Right atrium auricular region (tissue), 2 donors: ENCODE results near the gene PRSS38. TPM values are rescaled to one million over a fixed set of nuclear protein-coding genes. Genes with fewer than 3 reads are reported as not detected.
"Not testable (repeated sequence)": the region's sequence is repeated elsewhere in the genome, so short reads cannot be mapped to it uniquely, and the experiment has no call there.

Source experiments
- DNase-seq: peaks from one replicate; pipeline ENCODE4 v3.0.0-alpha.2; 2019; ENCODE audit warnings: low spot score
- H3K27ac ChIP-seq, 2 donors: fragments of 200-600 bp; sonication (generic); 1 replicate in 1 of 2; 2 replicates in 1 of 2; pipeline ENCODE4 v1.5.1; 2016 to 2019
- H3K27me3 ChIP-seq, 2 donors: fragments of 200-600 bp; sonication (generic); one replicate each; pipeline versions ENCODE4 v1.5.1 to v1.6.0; 2017 to 2019
- H3K36me3 ChIP-seq: fragments of 200-600 bp; sonication (generic); one replicate; pipeline ENCODE4 v1.5.1; 2016
- H3K4me1 ChIP-seq, 2 donors: fragments of 200-600 bp; sonication (generic); one replicate each; pipeline versions ENCODE4 v1.5.1 to v1.6.0; 2017 to 2019
- H3K4me3 ChIP-seq, 2 donors: fragments of 200-600 bp; sonication (generic); 1 replicate in 1 of 2; 2 replicates in 1 of 2; pipeline ENCODE4 v1.5.1; 2017 to 2019; ENCODE audit warnings: mild to moderate bottlenecking in 1 of 2, moderate library complexity in 1 of 2
- H3K9me3 ChIP-seq, 2 donors: fragments of 200-600 bp; sonication (generic); one replicate each; pipeline ENCODE4 v1.5.1; 2019
- total RNA-seq, 2 donors: library from RNA; depleted of rRNA; stranded (reverse); fragments of >200 nt; gene quantifications; one replicate each; pipeline ENCODE4 v1.1.0, GENCODE V29; 2016
- TF ChIP-seq, protein P1 (sequence below), 2 donors: fragments of 200-600 bp; sonication (generic); IDR thresholded peaks; one replicate each; pipeline ENCODE4 v1.5.1; 2019; ENCODE audit warnings: antibody characterized with exemption in 2 of 2

Gene PRSS38
- total RNA-seq, 2 donors from 2014 or later = not detected

DNA sequence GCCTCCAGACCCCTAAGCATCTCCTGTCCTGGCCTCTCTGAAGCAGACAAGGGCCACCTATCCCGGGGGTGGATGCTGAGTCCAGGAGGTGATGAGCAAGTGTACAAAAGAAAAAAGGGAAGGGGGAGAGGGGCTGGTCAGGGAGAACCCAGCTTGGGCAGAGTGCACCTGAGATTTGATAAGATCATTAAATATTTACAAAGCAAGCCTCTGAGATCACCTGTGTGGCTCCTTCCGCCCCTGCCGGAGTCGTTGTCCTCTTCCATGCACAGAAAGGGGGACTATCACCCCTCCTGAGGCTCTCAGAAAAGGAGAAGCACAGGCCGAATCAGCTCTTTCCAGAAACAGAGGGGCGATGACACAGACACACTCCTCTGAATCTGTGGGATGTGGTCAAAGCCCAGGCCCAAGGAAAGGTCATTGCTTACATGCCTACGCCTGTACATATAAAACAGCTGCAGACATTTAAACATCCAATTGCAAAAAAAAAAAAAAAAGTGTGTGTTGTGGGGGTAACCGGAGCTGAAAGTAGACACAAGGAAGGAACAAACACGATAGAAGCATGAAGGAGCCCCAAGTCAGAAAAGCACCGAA, 30.9 kb downstream of the PRSS38 start:
- no peak overlapping the region for H3K27ac ChIP-seq
- no peaks in the 10 kb centered on the region for H3K9me3 ChIP-seq
- no peaks in the 10 kb centered on the region for H3K4me1 ChIP-seq
- no peak overlapping the region for H3K4me3 ChIP-seq
- H3K36me3 ChIP-seq = no peaks in the 10 kb centered on the region
- no peak for DNase-seq
- H3K27me3 ChIP-seq = no peaks in the 10 kb centered on the region
- TF ChIP-seq, protein P1, sequence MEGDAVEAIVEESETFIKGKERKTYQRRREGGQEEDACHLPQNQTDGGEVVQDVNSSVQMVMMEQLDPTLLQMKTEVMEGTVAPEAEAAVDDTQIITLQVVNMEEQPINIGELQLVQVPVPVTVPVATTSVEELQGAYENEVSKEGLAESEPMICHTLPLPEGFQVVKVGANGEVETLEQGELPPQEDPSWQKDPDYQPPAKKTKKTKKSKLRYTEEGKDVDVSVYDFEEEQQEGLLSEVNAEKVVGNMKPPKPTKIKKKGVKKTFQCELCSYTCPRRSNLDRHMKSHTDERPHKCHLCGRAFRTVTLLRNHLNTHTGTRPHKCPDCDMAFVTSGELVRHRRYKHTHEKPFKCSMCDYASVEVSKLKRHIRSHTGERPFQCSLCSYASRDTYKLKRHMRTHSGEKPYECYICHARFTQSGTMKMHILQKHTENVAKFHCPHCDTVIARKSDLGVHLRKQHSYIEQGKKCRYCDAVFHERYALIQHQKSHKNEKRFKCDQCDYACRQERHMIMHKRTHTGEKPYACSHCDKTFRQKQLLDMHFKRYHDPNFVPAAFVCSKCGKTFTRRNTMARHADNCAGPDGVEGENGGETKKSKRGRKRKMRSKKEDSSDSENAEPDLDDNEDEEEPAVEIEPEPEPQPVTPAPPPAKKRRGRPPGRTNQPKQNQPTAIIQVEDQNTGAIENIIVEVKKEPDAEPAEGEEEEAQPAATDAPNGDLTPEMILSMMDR (IDR thresholded peaks at IDR 0.05) = no peak

DNA sequence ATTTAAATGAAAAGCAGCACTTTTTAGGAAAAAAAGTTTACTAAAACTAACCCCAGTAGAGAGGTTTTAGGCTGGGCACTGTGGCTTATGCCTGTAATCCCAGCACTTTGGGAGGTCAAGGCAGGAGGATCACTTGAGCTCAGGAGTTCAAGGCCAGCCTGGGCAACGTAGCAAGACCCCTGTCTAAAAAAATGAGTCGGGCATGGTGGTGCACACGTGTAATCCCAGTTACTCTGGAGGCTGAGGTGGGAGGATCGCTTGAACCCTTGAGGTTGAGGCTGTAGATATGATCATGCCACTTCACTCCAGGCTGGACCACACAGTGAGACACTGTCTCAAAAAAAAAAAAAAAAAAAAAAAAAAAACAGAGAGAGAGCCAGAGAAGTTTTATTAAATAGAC, 31.6 kb downstream of the PRSS38 start:
- not testable (repeated sequence) for H3K4me1 ChIP-seq, H3K4me3 ChIP-seq, DNase-seq, H3K27ac ChIP-seq, H3K36me3 ChIP-seq, H3K9me3 ChIP-seq, H3K27me3 ChIP-seq

DNA sequence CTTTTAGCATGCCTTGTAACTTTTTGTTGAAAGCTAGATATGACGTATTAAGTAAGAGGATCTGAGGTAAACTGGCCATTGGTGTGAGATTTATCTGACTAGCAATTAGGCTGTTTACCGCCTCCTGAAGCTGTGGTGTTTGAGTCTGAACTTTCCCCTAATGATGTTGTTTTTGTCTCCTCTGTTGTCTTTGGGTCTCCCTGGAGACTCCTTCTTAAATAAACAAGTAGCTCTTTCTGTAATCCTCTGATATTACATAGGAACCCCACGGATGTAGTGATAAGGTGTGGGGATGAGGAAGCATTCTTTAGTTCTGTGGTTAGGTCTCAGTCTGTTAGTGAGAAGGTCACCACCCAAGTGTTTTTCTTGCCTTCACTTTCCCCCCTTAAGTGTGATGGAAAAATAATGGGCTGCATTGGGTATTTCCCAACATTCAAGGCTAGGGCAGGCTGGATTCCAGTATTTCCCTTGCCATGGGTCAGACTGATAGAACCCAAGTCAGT, 33.0 kb downstream of the PRSS38 start:
- Histone ChIP-seq H3K27me3 (no peaks in the 10 kb centered on the region), H3K4me1 (no peaks in the 10 kb centered on the region), H3K27ac (no peak overlapping the region), H3K9me3 (no peaks in the 10 kb centered on the region), H3K4me3 (no peak overlapping the region), H3K36me3 (no peaks in the 10 kb centered on the region)
- TF ChIP-seq, protein P1 (IDR thresholded peaks at IDR 0.05) = no peak
- no peak for DNase-seq

DNA sequence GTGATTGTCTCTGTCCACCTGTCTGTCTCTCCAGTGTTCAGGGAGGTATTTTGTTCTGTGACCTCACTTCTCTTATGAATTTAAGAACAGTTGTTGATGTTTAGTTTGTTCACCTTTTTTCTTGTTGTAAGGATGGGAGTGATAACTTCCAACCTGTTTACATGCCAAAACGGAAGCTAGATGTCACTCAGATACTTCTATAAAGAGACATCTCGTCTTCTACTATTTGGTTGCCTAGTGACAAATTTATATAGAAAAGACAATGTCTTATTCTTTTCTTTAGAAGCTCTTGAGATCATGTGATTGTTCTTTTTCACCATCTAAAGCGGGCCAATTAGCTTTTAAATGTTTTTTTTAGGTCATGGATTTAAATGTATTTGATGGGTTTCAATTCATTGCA, 33.8 kb downstream of the PRSS38 start:
- H3K27ac ChIP-seq = no peak overlapping the region
- H3K4me3 ChIP-seq = no peak overlapping the region
- no peaks in the 10 kb centered on the region for H3K9me3 ChIP-seq
- DNase-seq = no peak
- TF ChIP-seq, protein P1 (IDR thresholded peaks at IDR 0.05) = no peak
- no peaks in the 10 kb centered on the region for H3K36me3 ChIP-seq
- no peaks in the 10 kb centered on the region for H3K4me1 ChIP-seq
- no peaks in the 10 kb centered on the region for H3K27me3 ChIP-seq

DNA sequence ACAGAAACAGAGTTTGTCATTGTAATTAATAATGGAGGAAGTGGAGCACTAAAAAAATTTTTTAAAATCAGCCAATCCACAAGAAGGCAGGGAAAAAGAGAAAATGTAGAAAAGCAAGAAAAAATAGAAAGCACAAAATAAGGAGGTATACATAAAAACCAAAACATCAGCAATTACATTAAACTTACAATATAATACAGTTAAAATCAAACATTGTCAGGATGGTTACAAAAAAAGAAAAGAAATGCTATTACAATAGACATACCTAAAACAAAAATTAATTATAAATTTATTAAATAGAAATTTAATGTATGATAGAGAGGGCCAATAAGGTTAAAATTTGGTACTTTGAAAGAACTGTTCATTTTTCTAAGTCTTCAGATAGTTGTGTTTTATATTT, 38.7 kb downstream of the PRSS38 start:
- TF ChIP-seq, protein P1 (IDR thresholded peaks at IDR 0.05) = no peak
- H3K27me3 ChIP-seq = no peaks in the 10 kb centered on the region
- no peaks in the 10 kb centered on the region for H3K4me1 ChIP-seq
- no peaks in the 10 kb centered on the region for H3K36me3 ChIP-seq
- no peak overlapping the region for H3K27ac ChIP-seq
- no peaks in the 10 kb centered on the region for H3K9me3 ChIP-seq
- H3K4me3 ChIP-seq = no peak overlapping the region
- no peak for DNase-seq

DNA sequence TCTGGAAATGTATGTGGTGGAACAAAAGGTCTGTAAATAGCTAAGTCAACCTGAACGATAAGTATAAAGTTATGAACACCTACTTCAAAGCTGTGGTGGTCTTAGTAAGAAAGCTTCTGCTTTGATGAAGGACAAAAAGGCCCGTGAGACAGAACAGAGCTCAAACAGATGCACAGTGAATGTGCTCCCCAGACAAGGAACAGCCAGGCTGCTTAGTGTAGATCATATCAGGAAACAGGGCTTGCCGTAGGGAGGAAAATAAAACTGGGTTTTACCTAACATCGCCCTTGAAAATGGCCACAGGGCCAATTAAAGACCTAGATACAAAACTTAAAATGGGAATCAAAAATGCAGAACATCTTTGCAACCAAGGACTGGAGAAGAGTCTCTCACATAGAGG, 40.2 kb downstream of the PRSS38 start:
- H3K36me3 ChIP-seq = no peaks in the 10 kb centered on the region
- DNase-seq = no peak
- no peak overlapping the region for H3K27ac ChIP-seq
- TF ChIP-seq, protein P1 (IDR thresholded peaks at IDR 0.05) = no peak
- no peaks in the 10 kb centered on the region for H3K27me3 ChIP-seq
- H3K4me3 ChIP-seq = no peak overlapping the region
- H3K4me1 ChIP-seq = no peaks in the 10 kb centered on the region
- H3K9me3 ChIP-seq = no peaks in the 10 kb centered on the region
